GM12873 (cell line): ENCODE measurements around the gene CPEB3.

Source experiments
- CTCF ChIP-seq: IDR thresholded peaks from 2 replicates; pipeline ENCODE4 v1.5.1; 2012; ENCODE audit warnings: low read depth, mild to moderate bottlenecking, moderate library complexity, low read length, control low read depth; ENCODE audit not compliant: insufficient read depth; ENCODE audit errors: missing control alignments

CPEB3 gene

GRCh38 chr10:92014620-92015019, 276.3 kb downstream of the CPEB3 start:
- no peak for TF ChIP-seq CTCF

- TF ChIP-seq CTCF, result no peak
Observed at GRCh38 chr10:92011560-92012214, 279.2 kb downstream of the CPEB3 start.

GRCh38 chr10:92010047-92010735, 280.7 kb downstream of the CPEB3 start:
- no peak for TF ChIP-seq CTCF

- no peak for TF ChIP-seq CTCF
Observed at GRCh38 chr10:92009445-92009844, 281.4 kb downstream of the CPEB3 start.

GRCh38 chr10:92005978-92006377, 284.9 kb downstream of the CPEB3 start:
- TF ChIP-seq CTCF, result no peak

- TF ChIP-seq CTCF, result no peak
Observed at GRCh38 chr10:92003258-92003657, 287.6 kb downstream of the CPEB3 start.

GRCh38 chr10:92001995-92002394, 288.9 kb downstream of the CPEB3 start:
- no peak for TF ChIP-seq CTCF
